GM18508 (cell line): Measurements from ENCODE around the gene CD109.
"Not testable (repeated sequence)": the region's sequence is repeated elsewhere in the genome, so short reads cannot be mapped to it uniquely, and the experiment has no call there.

ENCODE experiments used
- ATAC-seq: cut with Tn5 transposase; IDR thresholded peaks from one replicate; pipeline ENCODE4 v1.9.1; 2021; ENCODE audit warnings: moderate number of reproducible peaks; ENCODE audit not compliant: insufficient read depth, unreplicated experiment

The CD109 gene

DNA sequence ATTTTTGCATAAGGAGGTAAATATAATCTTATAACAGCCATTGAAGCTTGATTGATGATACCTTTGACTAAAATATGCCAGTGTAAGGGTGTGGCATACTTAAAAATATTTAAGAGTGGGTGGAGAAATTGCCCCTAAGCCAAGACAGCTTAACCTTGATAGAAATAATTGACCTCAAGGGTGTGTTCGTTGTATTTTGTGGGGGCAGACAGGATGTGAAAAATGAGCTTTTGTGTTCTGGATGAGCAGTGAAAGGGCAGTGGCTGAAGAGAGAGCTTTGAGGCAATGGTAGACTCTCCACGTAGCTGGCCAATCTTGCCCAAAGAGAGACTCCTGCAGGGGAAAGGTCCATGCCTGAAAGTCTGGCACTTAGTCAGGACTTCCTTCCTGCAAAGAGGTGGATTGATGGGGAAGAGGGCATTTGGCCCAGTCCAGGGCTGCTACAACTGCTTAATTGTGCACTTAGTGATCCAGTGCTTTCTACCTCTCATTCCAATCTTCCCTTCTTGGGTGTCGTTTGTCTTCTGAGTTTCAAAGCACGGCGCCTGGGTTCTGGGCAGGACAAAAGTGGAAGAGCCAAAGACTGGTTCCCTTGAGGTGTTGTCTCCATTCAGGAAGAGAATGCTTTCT lies 15.6 kb upstream of the CD109 start:
- no peak for ATAC-seq

DNA sequence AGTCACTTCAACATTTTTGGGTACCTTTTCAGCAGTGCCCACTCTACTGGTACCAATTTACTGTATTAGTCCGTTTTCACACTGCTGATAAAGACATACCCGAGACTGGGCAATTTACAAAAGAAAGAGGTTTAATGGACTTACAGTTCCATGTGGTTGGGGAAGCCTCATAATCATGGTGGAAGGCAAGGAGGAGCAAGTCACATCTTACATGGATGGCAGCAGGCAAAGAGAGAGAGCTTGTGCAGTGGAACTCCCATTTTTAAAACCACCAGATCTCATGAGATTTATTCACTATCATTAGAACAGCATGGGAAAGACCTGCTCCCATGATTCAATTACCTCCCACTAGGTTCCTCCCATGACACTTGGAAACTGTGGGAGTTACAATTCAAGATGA lies 12.4 kb upstream of the CD109 start:
- not testable (repeated sequence) for ATAC-seq

GRCh38 chr6:73688351-73688750 lies 7.7 kb upstream of the CD109 start:
- ATAC-seq = no peak

DNA sequence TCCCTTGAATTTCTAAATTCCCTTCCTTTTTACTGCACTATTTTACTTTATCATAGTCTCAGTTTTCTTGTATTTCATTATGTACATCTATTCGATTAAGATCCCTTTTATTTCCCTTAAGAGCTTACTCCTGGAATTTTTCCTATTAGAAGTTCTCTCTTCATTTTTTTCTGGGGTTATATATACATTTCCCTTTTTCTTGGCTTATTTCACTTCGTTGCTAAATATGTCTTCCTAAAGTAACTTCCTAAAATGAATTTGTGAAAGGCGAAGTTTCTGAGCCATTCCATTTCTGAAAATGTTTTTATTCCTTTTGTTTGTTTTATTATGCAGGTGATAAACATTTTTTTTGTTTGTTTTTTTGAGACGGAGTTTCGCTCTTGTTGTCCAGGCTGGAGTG lies 5.9 kb upstream of the CD109 start:
- ATAC-seq = no peak

DNA sequence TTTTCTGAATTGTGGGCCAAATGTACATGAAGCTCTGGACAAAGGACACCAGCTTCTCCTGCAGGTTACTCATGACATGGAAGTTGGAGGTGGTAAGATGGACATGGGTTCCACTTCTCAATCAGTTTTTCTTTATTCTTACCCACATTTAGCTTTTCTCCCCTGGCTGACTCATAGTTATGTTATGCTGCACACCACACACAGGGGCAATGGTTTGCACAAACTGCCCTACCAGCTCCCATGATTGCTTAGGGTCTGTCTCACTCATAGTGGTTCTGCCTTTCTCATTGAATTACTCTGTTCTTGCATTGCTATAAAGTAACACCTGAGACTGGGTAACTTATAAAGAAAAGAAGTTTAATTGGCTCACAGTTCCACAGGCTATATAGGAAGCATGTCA lies 4.5 kb upstream of the CD109 start:
- ATAC-seq = no peak

DNA sequence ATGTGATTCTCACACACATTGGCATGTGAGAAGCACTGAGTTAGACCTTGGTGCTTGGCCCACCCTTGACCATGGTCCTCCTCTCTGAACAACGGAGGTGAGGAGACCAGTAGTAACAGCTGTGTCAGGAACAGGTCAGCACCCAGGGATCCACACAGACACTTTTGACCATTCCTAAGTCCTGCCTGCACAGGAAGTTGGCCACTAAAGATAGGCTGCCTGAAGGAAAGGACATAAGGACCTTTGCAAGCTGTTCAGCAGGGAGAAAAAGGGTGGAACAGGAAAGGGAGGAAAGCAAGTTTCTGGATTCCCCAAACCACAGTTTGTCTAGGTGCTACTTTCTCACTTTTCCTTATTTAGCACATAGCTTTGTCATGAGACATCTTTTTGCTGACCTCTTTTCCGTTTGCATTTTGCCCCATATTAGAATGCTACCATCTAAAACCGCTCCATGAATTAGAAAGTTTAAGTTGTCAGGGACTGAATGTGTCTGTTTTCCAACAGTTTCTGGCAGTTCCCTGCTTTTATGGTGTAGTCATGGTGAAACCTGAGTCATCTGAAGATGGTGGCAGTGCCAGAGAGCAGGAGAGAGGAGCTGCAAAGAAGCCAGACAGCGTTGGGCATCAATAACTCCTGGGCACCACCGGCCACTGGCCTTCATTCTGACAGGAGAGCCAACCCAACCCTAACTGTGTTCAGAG lies 1.1 kb upstream of the CD109 start:
- ATAC-seq = no peak

GRCh38 chr6:73696966-73697655 lies 1.1 kb downstream of the CD109 start:
- ATAC-seq = no peak

DNA sequence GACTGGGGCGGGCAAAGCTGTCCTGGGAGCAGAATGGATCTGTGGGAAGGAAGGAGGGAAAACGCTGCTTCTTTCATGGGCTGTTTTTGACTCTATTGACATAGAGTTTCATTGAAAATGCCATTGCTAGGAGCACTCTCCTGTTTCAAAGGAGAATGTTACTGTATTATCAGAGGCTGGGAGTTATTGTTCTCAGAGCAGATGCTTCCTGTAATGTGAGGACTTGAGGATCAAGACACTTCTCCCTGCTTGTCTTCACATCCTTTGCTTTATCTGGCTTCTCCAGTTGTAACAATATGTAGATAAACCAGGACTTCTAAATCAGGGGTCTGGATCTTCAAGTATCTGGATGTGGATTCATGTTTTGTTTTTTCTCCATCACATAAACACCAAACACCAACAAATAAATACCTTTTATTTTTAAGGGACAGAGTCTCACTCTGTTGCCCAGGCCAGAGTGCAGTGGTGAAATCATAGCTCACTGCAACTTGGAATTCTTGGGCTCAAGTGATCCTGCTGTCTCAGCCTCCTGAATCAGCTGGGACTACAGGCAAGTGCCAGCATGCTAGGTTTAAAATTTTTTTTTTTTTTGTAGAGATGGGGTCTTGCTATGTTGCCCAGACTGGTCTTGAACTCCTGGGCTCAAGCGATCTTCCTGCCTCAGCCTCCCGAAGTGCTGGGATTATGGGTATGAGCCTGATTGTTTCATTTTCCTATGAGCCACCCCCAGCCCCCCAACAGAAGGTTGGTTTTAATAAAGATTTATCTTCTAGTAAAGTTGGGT lies 3.9 kb downstream of the CD109 start:
- ATAC-seq = no peak

- no peak for ATAC-seq
Measured at GRCh38 chr6:73702444-73702843, 6.4 kb downstream of the CD109 start.

DNA sequence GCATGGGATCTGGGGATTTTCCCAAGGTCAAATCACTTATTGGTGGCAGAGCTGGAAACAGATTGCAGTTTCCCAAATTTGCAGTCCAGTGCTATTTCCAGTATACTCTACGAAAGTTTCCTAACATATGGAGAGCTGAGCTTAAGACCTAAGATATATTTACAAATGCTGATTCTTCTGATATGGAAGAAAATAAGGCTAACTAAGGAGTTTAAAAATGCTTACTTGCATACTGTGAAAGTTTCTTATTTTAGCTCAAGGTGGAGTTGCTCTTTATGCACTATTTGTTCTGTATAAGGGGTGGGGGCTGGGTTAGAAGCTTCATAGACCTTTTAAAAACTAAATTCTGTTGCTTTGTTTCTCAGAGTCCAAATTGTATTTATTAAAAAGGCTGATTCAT lies 7.5 kb downstream of the CD109 start:
- ATAC-seq = no peak

GRCh38 chr6:73704260-73704659 lies 8.3 kb downstream of the CD109 start:
- no peak for ATAC-seq

DNA sequence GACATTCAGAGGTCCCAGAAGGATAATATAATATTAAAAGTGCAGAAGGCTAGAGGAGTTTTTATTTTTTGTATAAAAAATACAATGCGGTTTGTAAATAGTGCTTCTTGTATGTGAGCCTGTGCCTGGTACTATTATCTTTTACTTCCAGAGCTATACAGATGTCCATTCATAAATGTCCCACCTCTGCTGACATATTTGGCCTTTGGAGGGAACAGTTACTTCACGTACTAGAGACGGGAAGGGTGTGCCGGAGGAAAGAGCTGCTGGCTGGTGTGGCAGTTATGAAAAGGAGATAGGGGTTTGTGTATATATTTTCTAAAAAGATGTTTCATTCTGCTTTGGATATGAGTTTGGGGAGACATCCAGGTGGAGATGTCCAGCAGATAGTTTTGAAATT lies 8.8 kb downstream of the CD109 start:
- ATAC-seq = no peak

DNA sequence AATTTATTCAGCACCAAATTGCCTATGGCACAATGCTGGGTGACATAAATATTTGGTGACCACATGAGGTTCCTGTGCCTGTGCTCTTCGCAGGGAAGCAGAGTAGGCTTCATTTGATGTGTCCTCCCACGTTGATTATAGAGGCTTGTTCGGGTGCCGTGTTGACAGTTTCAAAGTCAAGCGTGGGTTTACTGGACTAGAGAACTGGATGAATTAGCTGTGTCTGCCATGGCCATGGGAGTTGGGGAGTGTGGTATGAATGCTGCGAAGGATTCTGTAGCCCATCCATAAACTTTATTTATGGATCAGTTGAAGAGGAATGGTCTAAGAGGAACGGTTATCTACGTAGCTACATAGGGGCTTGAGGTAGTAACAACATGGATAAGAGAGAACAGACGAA lies 11.0 kb downstream of the CD109 start:
- no peak for ATAC-seq

- ATAC-seq = no peak
Measured at GRCh38 chr6:73710470-73710869, 14.5 kb downstream of the CD109 start.

DNA sequence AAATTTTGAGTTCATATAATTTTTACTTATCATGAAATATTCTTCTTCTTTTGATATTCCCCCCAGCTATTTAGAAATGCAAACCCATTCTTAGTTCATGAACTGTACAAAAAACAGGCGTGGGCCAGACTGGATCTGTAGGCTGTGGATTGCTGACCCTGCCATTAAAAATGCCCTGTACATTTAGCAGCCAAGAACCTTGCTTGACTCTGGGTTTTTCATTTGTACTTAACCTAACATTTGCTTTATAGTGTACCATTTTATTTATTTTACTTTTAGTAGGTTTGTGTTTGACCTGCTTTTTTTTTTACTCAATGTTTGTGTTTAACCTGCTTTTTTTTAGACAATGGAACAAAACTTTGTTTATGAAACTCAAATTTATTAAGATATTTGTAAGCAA lies 14.9 kb downstream of the CD109 start:
- ATAC-seq = no peak

DNA sequence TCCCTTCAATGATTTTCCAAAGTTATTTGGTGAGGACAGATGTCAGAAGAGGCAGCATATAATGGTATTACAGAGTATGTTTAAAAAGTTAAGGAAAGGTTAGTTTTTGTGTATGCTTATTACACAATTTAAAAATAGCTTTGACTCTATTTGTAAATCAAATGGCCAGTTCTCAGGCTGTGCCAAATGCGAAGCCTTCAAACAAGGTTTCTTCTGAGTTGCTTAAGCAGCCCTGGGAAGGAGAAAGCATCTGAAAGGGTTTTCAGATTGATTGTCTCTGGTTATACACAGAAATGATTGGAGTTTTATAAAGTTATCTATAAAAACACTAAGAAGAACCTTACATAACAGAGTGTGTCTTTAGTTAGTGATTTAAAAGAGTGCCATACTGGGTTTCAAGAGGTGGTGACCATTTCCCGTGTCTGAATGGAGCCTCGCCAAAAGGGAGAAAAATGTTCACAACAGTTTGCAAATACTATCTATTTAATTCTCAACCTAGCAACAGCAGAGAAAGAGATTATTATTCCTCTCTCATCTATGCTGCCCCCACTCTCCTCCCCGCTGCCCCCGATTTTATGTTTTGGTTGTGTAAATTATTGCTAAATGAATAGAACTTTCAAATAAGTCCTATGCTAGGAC lies 16.7 kb downstream of the CD109 start:
- no peak for ATAC-seq

- no peak for ATAC-seq
Measured at GRCh38 chr6:73713426-73714147, 17.6 kb downstream of the CD109 start.

DNA sequence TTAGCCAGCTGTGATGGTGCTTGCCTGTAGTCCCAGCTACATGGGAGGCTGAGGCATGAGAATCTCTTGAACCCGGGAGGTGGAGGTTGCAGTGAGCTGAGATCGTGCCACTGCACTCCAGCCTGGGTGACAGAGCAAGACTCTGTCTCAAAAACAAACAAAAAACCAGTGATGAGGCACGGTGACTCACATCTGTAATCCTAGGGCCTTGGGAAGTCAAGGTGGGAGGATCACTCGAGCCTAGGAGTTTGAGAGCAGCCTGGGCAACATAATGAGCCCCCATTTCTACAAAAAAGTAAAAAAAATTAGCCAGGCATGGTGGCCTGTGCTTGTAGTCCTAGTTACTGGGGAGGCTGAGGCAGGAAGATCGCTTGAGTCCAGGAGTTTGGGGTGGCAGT lies 19.1 kb downstream of the CD109 start:
- ATAC-seq = not testable (repeated sequence)

DNA sequence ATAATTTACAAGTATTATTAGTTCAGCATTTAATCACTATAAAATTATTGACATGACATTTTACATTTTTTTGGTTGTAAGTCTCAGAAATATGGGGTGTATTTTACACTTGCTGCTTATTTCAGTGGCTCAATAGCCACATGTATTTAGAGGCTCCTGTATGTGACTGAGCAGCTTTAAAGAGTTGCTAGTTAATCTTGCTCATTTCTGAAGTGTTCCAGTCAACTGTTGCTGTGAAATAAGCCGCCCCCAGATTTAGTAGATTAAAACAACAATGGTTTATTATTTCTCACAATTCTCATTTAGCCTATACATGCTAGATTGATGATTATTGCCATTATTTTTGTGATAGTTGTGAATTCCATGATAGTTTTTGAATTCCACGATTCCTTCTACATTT lies 23.0 kb downstream of the CD109 start:
- ATAC-seq = no peak
